SK-N-SH treated with all-trans-retinoic acid at 6 μM for 48 hours (cell line): ENCODE measurements around the gene IL1RL1.

ENCODE experiments used
- ATAC-seq: fragments of 200-7000 bp; cut with Tn5 transposase; 3 replicates; pipeline ENCODE4 v1.9.1; 2020; ENCODE audit warnings: mild to moderate bottlenecking, moderate library complexity
- ARNTL ChIP-seq: fragments of 450-650 bp; formaldehyde crosslinking; IDR thresholded peaks from 2 replicates; pipeline ENCODE4 v1.5.0; 2020; ENCODE audit warnings: low read depth, mild to moderate bottlenecking, moderate library complexity, borderline replicate concordance
- BACH2 ChIP-seq: fragments of 250-450 bp; sonication (Bioruptor Pico); IDR thresholded peaks from 2 replicates; pipeline ENCODE4 v1.9.0; 2021; ENCODE audit warnings: mild to moderate bottlenecking, borderline replicate concordance
- CREB5 ChIP-seq: fragments of 250-450 bp; sonication (Bioruptor Pico); IDR thresholded peaks from 2 replicates; pipeline ENCODE4 v1.5.1; 2020; ENCODE audit warnings: low read depth, mild to moderate bottlenecking, moderate library complexity
- CSDC2 ChIP-seq: fragments of 250-450 bp; sonication (Bioruptor Pico); IDR thresholded peaks from 2 replicates; pipeline ENCODE4 v1.5.0; 2020; ENCODE audit warnings: mild to moderate bottlenecking, moderate library complexity
- ESRRG ChIP-seq: fragments of 250-450 bp; sonication (Bioruptor Pico); IDR thresholded peaks from 2 replicates; pipeline ENCODE4 v1.6.1; 2021; ENCODE audit warnings: mild to moderate bottlenecking
- GLIS3 ChIP-seq: fragments of 250-450 bp; sonication (Bioruptor Pico); IDR thresholded peaks from 2 replicates; pipeline ENCODE4 v1.5.0; 2020; ENCODE audit warnings: mild to moderate bottlenecking, moderate library complexity
- ISL1 ChIP-seq: fragments of 250-450 bp; sonication (Bioruptor Pico); IDR thresholded peaks from 2 replicates; pipeline ENCODE4 v2.1.2; 2022; ENCODE audit warnings: mild to moderate bottlenecking, moderate library complexity
- OSR1 ChIP-seq: fragments of 250-450 bp; sonication (Bioruptor Pico); IDR thresholded peaks from 2 replicates; pipeline ENCODE4 v1.8.0; 2022; ENCODE audit warnings: moderate library complexity, mild to moderate bottlenecking, inconsistent platforms
- POU6F1 ChIP-seq: fragments of 250-450 bp; sonication (Bioruptor Pico); IDR thresholded peaks from 2 replicates; pipeline ENCODE4 v1.8.0; 2021; ENCODE audit warnings: low read depth, mild to moderate bottlenecking, moderate library complexity, borderline replicate concordance
- PPARA ChIP-seq: fragments of 250-450 bp; sonication (Bioruptor Pico); IDR thresholded peaks from 2 replicates; pipeline ENCODE4 v1.5.0; 2020; ENCODE audit warnings: mild to moderate bottlenecking, borderline replicate concordance
- TCF4 ChIP-seq: fragments of 250-450 bp; sonication (Bioruptor Pico); IDR thresholded peaks from 2 replicates; pipeline ENCODE4 v1.8.0; 2021; ENCODE audit warnings: mild to moderate bottlenecking, moderate library complexity, borderline replicate concordance
- TSHZ2 ChIP-seq: fragments of 250-450 bp; sonication (Bioruptor Pico); IDR thresholded peaks from 2 replicates; pipeline ENCODE4 v1.5.0; 2020; ENCODE audit warnings: mild to moderate bottlenecking, moderate library complexity
- ZC3H10 ChIP-seq: fragments of 250-450 bp; sonication (Bioruptor Pico); IDR thresholded peaks from 2 replicates; pipeline ENCODE4 v1.5.1; 2021; ENCODE audit warnings: mild to moderate bottlenecking, moderate library complexity
- ZFP3 ChIP-seq: fragments of 250-450 bp; sonication (Bioruptor Pico); IDR thresholded peaks from 2 replicates; pipeline ENCODE4 v1.5.0; 2020; ENCODE audit warnings: mild to moderate bottlenecking, moderate library complexity
- ZFP30 ChIP-seq: fragments of 450-650 bp; formaldehyde crosslinking; IDR thresholded peaks from 2 replicates; pipeline ENCODE4 v1.5.0; 2022; ENCODE audit warnings: mild to moderate bottlenecking, moderate library complexity
- ZNF565 ChIP-seq: fragments of 450-650 bp; formaldehyde crosslinking; conservative IDR thresholded peaks from 2 replicates; pipeline ENCODE4 v1.5.0; 2020; ENCODE audit warnings: low read depth, mild to moderate bottlenecking, moderate library complexity
- ZNF70 ChIP-seq: fragments of 450-650 bp; formaldehyde crosslinking; IDR thresholded peaks from 2 replicates; pipeline ENCODE4 v1.5.0; 2020; ENCODE audit warnings: mild to moderate bottlenecking, moderate library complexity
- ZNF8 ChIP-seq: fragments of 450-650 bp; formaldehyde crosslinking; IDR thresholded peaks from 2 replicates; pipeline ENCODE4 v1.5.0; 2020; ENCODE audit warnings: mild to moderate bottlenecking, moderate library complexity
- TF ChIP-seq, protein P1 (sequence below): fragments of 250-450 bp; sonication (Bioruptor Pico); IDR thresholded peaks from 2 replicates; pipeline ENCODE4 v1.5.1; 2021; ENCODE audit warnings: mild to moderate bottlenecking, moderate library complexity
- TF ChIP-seq, protein P2 (sequence below): fragments of 250-450 bp; sonication (Bioruptor Pico); IDR thresholded peaks from 2 replicates; pipeline ENCODE4 v1.8.0; 2020; ENCODE audit warnings: mild to moderate bottlenecking, moderate library complexity, borderline replicate concordance

The IL1RL1 gene

GRCh38 chr2:102306125-102306524 lies 5.2 kb upstream of the IL1RL1 start:
- ATAC-seq, result no peak
- TF ChIP-seq CSDC2 (CRISPR knock-in tag) (no peak), ISL1 (CRISPR knock-in tag) (no peak)
- TF ChIP-seq, all 23 proteins: peak for 0

- ATAC-seq, result no peak
Observed at GRCh38 chr2:102313025-102313424, 1.7 kb downstream of the IL1RL1 start.

DNA sequence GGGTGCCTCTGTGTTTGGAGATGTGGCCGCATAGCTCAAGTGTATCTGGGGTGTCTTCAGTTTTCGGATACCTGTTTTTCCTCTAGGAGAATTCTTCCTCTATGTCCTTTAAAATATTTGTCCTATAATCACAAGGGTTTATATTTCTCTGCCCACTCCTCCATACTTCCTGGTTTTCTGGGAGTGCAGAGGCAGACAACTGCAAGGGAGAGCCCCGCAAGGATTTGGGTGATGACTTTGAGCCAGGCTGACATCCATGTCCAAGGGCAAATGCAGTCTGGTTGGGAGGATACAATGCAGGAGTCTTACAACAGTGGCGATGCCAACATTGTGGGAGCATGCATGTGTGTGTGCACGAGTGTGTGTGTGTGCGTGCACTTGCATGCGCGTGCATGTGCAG lies 2.1 kb downstream of the IL1RL1 start:
- no peak for ATAC-seq
- TF ChIP-seq ZNF565 (no peak), TSHZ2 (CRISPR knock-in tag) (no peak), ZFP3 (CRISPR knock-in tag) (no peak), ZNF8 (CRISPR knock-in tag) (no peak), ESRRG (CRISPR knock-in tag) (no peak), GLIS3 (CRISPR knock-in tag) (no peak), ISL1 (CRISPR knock-in tag) (no peak), ZFP30 (CRISPR knock-in tag) (no peak), ZNF70 (CRISPR knock-in tag) (no peak), BACH2 (no peak), POU6F1 (CRISPR knock-in tag) (no peak), ZC3H10 (CRISPR knock-in tag) (no peak)
- TF ChIP-seq, protein P1, sequence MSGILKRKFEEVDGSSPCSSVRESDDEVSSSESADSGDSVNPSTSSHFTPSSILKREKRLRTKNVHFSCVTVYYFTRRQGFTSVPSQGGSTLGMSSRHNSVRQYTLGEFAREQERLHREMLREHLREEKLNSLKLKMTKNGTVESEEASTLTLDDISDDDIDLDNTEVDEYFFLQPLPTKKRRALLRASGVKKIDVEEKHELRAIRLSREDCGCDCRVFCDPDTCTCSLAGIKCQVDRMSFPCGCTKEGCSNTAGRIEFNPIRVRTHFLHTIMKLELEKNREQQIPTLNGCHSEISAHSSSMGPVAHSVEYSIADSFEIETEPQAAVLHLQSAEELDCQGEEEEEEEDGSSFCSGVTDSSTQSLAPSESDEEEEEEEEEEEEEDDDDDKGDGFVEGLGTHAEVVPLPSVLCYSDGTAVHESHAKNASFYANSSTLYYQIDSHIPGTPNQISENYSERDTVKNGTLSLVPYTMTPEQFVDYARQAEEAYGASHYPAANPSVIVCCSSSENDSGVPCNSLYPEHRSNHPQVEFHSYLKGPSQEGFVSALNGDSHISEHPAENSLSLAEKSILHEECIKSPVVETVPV (CRISPR knock-in tag), result no peak
- TF ChIP-seq, protein P2, sequence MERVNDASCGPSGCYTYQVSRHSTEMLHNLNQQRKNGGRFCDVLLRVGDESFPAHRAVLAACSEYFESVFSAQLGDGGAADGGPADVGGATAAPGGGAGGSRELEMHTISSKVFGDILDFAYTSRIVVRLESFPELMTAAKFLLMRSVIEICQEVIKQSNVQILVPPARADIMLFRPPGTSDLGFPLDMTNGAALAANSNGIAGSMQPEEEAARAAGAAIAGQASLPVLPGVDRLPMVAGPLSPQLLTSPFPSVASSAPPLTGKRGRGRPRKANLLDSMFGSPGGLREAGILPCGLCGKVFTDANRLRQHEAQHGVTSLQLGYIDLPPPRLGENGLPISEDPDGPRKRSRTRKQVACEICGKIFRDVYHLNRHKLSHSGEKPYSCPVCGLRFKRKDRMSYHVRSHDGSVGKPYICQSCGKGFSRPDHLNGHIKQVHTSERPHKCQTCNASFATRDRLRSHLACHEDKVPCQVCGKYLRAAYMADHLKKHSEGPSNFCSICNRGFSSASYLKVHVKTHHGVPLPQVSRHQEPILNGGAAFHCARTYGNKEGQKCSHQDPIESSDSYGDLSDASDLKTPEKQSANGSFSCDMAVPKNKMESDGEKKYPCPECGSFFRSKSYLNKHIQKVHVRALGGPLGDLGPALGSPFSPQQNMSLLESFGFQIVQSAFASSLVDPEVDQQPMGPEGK, result no peak

More at GRCh38 chr2:102313025-102313424, 1.7 kb downstream of the IL1RL1 start:
- TF ChIP-seq ZFP3 (CRISPR knock-in tag) (no peak), TSHZ2 (CRISPR knock-in tag) (no peak), PPARA (CRISPR knock-in tag) (no peak), ESRRG (CRISPR knock-in tag) (no peak), TCF4 (no peak), GLIS3 (CRISPR knock-in tag) (no peak), OSR1 (no peak), CREB5 (CRISPR knock-in tag) (no peak), ARNTL (CRISPR knock-in tag) (no peak), ISL1 (CRISPR knock-in tag) (no peak)
- TF ChIP-seq, protein P1 (CRISPR knock-in tag), result no peak
